Left ventricle myocardium superior (tissue), 1 donor: Measurements from ENCODE around the gene CCR8. TPM values are rescaled to one million over a fixed set of nuclear protein-coding genes. Genes with fewer than 3 reads are reported as not detected.
"Not testable (repeated sequence)": the region's sequence is repeated elsewhere in the genome, so short reads cannot be mapped to it uniquely, and the experiment has no call there.

Source experiments
- ATAC-seq: fragments of 200-7000 bp; cut with Tn5 transposase; one replicate; pipeline ENCODE4 v1.9.1; 2020; ENCODE audit warnings: mild to moderate bottlenecking, moderate library complexity
- DNase-seq: peaks from one replicate; pipeline ENCODE4 v3.0.0-alpha.2; 2020
- intact Hi-C: fragments of 100-400 bp; cut with micrococcal nuclease; formaldehyde crosslinking; loops from one replicate; pipeline ENCODE4 v1.11.0; 2022
- total RNA-seq: library from RNA; stranded (reverse); fragmentation: NEBNext Ultra II Directional; extraction: Animal tissue kit (Norgen Biotek cat#: 25700); gene quantifications from one replicate; pipeline ENCODE4 v1.2.1, GENCODE V29; 2021
- donor health status: DM: no; HTN: yes; CAD: no; lungs with severe emphysema.

The CCR8 gene
- total RNA-seq, 1 donor from 2014 or later: not detected

DNA sequence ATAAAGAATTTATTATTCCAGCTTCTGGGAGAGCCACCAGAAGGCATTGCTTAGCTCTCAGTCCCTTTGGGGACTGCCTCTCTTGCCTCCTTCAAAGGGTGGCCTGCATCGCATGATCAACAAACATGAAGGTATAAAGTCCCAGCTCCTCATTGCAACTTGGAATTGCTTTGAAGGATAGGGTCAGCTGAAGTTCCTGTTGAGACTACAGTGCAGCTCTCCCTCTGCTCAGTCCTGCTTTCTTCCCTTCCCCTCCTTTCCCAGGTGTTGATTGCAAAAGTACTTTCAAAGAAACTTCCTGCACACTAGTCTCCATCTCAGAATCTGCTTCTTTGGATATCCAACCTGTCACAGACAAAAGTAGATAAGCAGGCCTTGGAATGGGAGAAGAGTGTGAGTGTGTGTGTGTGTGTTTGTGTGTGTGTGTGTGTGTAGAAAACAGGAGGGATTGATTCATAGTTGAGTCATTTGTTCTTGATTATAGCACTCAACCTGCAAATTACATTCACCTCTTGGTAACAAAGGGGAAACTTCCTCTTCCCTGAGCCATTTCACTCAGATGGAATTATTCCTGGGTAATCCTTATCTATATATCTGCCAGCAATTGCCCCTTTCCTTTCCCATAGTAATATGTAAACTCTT, 13.7 kb downstream of the CCR8 start:
- no peak for DNase-seq
- no peak for ATAC-seq
- intact Hi-C loops: no loop called here

DNA sequence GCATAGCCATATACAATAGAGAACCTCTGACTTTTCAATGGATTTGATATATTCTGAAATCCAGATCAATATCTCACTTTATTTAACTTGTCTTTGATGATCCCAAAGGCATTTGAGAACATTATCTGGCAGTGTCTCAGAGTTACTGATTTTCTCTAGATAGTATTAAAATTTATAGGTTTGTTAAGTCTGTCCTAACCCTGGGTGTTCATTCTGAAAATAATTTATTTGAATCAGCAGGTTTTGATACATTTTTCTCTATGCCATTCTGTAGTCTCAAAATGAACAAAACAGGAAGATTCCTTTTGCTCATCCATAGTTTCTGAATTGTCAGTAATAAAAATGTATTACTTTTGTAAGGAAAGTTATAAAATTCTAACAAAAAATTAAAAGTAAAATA, 14.3 kb downstream of the CCR8 start:
- ATAC-seq (no peak), DNase-seq (no peak)
- intact Hi-C loops: no loop called here

DNA sequence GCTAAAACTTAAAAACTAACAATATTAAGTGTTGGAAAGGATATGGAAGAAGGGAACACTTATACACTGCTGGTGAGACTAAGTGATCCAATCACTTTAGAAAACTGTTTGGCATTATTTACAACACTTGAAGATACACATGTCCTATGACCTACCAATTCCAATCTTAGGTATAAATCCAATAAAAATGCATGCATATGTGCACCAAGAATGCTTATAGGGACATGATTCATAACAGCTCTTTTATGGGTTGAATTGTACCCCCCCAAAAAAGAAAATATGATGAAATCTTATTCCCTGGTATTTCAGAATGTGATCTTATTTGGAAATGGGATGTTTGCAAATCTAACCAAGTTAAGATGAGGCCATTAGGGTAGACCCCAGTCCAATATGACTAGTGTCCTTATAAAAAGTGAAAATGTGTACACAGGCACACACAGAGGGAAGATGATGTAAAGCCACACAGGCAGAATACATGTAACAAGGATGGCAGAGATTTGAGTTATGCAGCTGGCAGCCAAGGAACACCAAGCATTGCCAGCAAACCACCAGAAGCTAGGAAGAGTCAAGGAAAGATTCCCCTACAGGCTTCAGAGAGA, 15.3 kb downstream of the CCR8 start:
- ATAC-seq (no peak), DNase-seq (no peak)
- intact Hi-C loops: no loop called here

DNA sequence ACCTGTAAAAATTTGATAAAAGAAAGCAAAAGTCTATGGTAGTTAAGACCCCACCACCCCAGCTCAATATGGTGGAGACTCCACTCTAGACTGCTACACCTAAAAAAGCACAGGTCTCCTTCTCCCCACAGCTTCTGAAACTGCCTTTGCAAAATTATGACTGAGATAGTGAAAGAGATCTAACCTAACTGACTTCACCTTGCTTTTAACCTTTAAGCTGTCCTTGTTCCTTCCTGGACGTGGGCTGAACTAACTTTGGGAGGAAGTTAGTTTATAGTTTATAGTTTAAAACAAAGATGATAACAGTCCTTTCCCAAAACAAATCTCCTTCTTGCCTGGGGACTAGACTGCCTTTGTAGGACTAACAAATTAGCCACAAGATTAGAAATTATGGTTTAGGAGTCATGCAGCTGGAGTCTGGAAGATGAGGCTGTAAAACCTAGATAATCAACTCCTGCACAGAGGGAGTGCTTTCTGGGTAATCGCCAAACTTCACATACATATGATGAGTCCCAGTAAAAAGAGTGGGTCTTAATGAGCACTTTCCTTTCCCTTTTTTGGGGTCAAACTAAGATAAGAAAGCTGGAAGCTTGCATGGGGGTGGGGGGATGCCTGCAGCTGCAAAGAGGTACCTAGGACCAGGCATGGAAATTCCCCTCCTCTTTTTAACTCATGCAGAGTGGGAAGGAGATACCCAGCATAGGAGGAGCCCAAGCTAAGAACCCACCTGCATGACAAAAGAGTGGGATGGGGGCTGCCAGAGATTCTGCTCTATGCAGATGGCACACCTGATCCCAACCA, 17.5 kb downstream of the CCR8 start:
- intact Hi-C loops: no loop called here
- DNase-seq: no peak
- ATAC-seq: no peak

DNA sequence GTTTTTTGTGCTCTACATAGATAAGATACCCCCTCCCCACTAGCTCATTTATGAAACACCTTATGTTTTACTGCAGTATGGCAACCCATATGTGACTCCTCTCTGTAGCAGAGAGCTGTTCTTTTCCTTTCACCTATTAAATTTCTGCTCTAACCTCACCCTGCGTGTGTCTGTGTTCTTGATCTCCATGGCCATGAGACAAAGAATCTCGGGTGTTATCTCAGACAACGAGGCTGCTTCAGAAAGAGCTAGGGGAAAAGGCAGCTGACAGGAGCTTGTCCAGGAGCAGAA, 18.0 kb downstream of the CCR8 start:
- intact Hi-C loops: no loop called here
- no peak for DNase-seq
- no peak for ATAC-seq

DNA sequence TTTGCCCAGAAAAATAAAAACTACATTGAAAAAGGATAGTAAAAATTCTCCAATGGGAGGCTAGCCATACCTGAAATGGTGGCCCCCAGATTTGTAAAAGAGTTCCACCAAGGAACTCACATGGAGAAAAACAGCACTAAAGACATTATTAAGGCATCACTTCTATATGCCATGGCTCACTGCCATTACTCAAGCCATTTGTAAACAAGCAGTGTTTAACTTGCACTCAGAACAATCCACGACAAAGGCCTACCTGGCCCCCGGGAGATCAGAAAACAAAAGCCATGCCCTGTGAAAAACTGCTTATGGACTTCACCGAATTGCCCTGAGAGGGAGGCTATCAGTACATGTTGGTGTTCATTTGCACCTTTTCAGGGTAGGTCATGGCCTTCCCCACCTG, 19.6 kb downstream of the CCR8 start:
- intact Hi-C loops: no loop called here
- no peak for DNase-seq
- ATAC-seq: no peak

DNA sequence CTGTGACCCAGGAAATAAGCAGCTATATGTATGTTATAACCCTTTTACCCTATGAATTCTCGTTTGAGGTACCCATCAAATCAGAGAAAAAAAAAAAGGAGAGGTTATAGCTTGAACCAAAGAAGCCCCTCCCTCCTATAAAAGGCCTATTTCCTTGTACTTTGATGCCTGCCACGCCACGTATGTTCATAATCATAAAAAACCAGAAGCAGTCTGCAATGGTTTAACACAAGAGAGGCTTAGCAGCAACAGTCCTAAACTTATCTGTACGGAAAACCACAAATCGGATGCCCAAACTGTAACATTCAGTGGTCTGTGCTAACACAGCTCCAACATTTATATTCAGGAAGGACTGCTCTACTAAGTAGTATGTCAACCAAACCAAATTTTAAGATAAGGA, 21.2 kb downstream of the CCR8 start:
- DNase-seq: no peak
- intact Hi-C loops: no loop called here
- ATAC-seq: no peak

DNA sequence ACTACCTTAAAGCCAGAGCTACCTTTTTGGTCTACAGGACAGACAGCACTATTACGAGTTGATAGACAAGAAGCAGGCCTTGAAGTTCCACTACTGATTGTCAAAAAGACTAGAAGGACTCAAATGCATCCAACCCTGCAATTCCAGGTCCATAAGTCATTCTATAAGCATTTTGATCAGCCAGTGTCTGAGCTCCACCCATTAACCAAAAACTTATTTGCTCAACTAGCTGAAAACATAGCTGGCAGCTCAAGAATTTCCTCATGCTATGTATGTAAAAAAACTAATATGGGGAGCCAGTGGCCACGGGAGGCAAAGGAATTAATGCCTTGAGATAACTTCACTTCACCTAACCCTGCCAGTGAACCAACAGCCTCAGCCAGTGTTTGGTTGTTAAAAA, 21.6 kb downstream of the CCR8 start:
- DNase-seq, intact Hi-C loops, ATAC-seq: not testable (repeated sequence)

DNA sequence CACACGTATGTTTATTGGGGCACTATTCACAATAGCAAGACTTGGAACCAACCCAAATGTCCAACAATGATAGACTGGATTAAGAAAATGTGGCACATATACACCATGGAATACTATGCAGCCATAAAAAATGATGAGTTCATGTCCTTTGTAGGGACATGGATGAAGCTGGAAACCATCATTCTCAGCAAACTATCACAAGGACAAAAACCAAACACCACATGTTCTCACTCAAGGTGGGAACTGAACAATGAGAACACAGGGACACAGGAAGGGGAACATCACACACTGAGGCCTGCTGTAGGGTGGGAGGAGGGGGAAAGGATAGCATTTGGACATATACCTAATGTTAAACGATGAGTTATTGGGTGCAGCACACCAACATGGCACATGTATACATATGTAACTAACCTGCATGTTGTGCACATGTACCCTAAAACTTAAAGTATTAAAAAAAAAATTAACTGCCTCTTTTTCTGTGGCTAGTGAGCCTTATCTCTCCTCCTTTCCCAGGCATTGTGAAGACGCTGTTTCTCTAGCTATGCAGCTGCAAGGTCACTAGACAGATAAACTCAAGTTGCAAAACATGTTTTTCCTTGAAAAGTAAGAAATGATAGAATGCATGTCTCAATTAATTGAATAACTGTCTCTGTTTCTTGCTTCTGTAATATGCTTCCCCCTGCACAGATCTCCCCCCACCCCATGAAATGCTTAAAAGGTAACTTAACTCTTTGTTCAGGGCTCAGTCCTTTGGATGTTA, 23.8 kb downstream of the CCR8 start:
- DNase-seq, intact Hi-C loops, ATAC-seq: not testable (repeated sequence)

DNA sequence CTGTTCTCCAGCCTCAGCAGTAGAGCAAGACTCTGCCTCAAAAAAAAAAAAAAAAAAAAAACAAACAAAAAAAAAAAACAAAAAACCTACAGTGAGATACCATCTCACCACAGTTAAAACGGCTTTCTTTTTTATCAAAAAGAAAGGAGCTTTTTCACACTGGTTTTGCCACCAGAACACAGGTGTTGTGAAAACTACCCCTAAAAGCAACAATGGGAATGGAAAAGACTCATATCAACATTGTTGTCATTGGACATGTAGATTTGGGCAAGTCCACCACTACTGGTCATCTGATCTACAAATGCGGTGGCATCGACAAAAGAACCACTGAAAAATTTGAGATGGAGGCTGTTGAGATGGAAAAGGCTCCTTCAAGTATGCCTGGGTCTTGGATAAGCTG, 28.8 kb downstream of the CCR8 start:
- no peak for ATAC-seq
- DNase-seq: no peak
- intact Hi-C loops: no loop called here

DNA sequence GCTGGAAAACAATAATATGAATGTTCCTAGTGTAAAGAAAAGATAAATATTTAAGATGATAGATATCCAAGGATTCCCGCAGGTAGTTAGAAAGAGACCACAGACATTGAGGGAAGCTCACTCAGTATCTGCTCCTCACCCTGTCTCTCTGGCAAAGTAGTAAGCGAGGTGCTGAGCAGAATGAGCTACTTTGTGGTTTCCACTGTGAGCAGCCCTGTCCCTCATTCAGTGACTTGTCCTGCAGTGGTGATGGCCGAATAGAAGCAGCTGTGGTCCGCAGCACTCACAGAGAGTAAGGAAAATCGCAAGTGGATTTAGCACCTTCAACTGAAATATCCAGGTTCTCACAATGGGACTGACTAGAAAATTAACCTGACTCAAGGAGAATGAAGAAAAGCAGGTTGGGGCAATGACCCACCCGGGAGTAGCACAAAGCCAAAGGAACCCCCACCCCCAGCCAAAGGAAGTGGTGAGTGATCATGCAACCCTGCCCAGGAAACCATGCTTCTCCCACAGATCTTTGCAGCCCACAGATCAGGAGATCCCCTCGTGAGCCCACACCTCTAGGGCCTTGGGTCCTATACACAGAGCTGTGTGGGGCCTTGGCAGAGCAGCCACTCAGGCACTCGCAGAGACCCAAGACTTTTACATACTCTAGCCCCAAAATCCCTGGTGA, 31.9 kb downstream of the CCR8 start:
- intact Hi-C loops: no loop called here
- ATAC-seq: peak; percentile 40

DNA sequence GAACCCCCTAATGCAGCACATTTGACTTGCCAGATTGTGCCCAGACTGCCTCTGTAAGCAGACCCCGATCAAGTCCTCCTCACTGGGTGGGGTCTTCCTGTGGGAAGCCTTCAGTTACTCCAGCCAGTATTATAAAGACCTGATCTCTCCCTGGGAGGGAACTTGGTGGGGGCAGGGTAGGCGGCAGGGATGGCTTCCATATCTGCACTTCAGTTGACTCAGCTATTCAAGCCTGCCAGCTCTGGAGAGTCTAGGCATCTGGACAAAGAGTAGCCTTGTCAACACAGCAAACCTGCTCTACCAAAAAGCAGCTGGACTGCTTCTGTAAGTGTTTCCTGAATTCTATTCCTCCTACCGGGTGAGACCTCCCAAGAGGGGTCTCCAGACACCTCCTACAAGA, 32.7 kb downstream of the CCR8 start:
- intact Hi-C loops: no loop called here
- DNase-seq (peak; percentile 38), ATAC-seq (peak; percentile 96)

More for the DNA sequence above, 31.9 kb downstream of the CCR8 start:
- no peak for DNase-seq

DNA sequence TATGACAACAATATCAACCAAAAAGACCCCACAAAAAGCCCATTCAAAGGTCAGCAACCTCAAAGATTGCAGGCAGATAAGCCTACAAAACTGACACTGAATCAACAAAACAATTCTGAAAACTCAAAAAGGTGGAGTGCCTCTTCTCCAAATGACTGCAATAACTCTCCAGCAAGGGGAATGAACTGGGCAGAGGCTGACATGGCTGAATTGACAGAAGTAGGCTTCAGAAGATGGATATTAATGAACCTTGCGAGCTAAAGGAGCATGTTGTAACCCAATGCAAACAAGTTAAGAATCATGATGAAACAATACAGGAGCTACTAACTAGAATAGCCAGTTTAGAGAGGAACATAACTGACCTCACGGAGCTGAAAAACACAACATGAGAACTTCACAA, 33.3 kb downstream of the CCR8 start:
- ATAC-seq (no peak), DNase-seq (no peak)

DNA sequence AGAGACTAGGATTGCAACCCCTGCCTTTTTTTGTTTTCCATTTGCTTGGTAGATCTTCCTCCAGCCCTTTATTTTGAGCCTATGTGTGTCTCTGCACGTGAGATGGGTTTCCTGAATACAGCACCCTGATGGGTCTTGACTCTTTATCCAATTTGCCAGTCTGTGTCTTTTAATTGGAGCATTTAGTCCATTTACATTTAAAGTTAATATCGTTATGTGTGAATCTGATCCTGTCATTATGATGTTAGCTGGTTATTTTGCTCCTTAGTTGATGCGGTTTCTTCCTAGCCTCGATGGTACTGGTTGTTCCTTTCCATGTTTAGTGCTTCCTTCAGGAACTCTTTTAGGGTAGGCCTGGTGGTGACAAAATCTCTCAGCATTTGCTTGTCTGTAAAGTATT, 40.9 kb downstream of the CCR8 start:
- intact Hi-C loops, DNase-seq, ATAC-seq: not testable (repeated sequence)

More for the DNA sequence above, 33.3 kb downstream of the CCR8 start:
- intact Hi-C loops: no loop called here

DNA sequence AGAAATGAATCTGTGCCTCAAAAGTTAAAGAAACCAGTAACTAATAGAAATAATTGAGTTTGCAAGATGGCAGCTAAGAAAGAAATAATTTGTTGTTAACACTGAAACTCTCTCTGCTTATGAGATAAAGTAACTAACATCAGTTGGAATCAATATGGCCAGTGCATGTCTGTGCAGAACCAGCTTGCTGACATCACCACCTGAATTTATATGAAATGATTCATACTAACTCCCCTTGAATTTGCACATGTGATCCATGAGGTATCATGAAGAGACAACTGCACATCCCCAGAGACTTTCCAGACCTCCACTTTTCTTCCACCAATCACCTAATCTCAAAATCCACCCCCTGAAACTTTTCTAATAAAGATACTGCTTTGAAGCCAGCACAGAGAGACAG, 43.3 kb downstream of the CCR8 start:
- ATAC-seq (no peak), DNase-seq (no peak)
- intact Hi-C loops: no loop called here

DNA sequence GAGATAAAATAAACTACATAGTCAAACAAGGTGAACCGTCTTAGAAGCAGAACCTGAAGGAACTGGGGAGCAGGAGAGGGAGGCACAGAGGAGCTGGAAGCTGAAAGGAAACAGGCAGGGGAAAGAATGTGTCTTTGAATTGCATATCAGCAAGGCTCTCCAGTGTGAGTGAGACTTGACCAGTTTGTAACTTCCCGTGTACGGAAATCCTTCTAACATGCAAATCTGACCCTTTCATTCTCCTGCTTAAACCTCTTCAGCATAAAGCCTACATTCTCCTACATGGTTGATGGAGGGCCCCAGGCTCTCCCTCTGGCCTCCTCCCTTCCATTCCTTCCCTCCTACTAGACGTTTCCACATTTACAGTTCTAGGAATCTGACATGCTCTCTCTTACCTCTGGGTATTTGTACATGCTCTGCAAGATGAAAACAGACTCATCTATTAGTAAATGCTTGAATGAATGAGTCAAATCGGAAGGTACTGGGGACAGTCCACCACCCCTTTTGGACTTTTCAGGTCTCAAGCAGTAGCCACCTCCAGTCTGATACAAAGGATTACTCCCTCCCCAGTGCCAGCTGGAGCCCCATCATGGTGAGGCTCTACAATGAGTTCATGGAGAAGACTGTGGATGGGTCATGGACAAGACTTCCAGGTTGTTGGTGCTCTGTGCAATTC, 47.6 kb downstream of the CCR8 start:
- intact Hi-C loops: no loop called here
- ATAC-seq (no peak), DNase-seq (no peak)

DNA sequence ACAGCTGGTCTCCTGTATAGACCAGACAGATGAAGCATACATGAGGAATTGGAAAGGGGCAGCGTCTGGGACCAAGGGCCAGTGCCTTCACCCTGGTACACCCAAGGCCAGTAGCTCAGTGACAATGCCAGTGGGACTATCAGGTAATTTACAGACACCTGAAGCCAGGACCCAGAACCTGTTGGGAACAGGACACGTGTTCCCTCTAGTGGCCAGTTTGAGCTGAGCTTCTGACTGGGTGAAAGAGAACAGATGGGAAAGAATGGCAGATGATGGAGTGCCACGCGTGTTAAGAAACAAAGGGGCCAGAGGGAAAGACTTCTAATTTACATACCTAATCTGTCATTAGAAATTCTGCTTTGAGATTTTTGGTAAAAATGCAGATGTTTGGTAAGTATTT, 48.6 kb downstream of the CCR8 start:
- ATAC-seq: peak; percentile 51
- intact Hi-C loops: no loop called here

DNA sequence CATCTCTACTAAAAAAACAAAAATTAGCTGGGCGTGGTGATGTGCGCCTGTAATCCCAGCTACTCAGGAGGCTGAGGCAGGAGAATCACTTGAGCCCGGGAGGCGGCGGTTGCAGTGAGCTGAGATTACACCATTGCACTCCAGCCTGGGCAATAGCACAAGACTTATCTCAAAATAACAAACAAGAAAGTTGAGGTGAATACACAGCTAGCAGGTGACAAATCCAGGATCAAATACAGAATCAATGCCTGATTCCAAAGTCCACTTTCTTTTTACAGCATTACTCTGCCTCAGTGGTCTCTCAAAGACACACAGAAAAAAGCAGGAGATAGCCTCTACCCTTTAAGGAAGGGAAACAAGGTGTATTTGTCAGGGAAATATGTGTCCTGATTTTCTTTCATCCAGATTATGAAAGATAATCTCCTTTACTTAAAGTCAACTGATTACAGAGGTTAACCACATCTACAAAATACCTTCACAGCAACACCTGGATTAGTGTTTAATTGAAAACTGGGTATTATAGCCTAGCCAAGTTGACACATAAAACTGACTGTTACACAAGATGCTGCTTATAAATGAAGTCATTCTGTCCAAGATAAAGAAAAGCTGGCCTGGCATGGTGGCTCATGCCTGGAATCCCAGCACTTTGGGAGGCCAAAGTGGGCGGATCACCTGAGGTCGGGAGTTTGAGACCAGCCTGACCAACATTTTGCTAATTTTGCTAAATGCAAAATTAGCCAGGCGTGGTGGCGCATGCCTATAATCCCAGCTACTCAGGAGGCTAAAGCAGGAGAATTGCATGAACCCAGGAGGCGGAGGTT, 49.7 kb downstream of the CCR8 start:
- ATAC-seq (no peak), DNase-seq (no peak)
- intact Hi-C loops: no loop called here

More for the DNA sequence above, 48.6 kb downstream of the CCR8 start:
- DNase-seq: no peak
